NCI-H1436 treated with DMSO at 0.1 percent for 48 hours (cell line): ENCODE data around the gene STRAP.
A peak's percentile ranks its signal among the peaks of the same experiment; 100 is the strongest.

Source experiments
- DNase-seq: peaks from one replicate; lab custom pipeline; 2025; lab: John Stamatoyannopoulos, UW

The STRAP gene, protein sequence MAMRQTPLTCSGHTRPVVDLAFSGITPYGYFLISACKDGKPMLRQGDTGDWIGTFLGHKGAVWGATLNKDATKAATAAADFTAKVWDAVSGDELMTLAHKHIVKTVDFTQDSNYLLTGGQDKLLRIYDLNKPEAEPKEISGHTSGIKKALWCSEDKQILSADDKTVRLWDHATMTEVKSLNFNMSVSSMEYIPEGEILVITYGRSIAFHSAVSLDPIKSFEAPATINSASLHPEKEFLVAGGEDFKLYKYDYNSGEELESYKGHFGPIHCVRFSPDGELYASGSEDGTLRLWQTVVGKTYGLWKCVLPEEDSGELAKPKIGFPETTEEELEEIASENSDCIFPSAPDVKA

DNA sequence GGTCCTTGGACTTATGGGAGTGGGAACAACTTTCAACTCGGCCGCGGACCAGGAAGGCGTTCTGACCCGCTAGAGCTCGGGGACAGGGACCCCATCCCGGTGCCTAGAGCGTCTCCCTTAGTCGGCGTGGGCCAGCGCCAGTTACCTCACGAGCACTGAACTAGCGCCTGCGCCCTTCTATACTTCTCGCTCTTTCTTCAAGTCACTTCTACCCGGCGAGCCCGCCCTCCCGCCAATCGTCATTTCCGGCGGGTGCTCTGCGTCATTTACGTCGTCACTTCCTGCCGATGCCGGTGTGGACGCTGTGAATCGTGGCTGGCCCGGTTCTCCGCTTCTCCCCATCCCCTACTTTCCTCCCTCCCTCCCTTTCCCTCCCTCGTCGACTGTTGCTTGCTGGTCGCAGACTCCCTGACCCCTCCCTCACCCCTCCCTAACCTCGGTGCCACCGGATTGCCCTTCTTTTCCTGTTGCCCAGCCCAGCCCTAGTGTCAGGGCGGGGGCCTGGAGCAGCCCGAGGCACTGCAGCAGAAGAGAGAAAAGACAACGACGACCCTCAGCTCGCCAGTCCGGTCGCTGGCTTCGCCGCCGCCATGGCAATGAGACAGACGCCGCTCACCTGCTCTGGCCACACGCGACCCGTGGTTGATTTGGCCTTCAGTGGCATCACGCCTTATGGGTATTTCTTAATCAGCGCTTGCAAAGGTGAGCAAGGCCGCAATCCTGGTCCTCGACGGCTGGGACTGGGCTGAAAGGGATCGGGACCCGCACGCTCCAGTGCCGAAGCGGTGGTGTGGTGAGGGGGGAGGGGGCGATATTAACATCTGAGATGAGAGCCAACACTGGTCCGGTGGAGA lies at the start of gene STRAP:
Gene STRAP (plus strand): TSS at position 270 of the 854 bp plus-strand sequence. CDS start 321 bp downstream, at position 591.
- peak; percentile 90 for DNase-seq

DNA sequence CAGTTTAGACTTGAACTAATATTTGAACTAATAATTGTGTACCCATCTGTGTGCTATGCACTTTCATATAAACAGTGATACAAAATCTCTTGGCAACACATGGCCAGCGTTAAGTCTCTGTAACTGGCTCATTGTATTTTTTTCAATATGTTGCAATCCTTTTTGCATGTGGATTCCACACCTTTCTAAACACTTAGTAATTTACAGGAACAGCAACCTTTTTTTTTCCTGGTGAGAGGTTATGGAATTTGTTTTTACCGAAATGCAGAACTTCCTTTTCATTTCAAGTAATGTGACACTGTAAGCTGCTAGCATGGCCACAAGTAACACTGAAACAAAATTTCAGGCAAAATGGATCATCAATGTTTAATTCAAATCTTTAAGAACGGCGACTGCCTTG lies 47.6 kb upstream of the STRAP start:
- DNase-seq, result no peak

- DNase-seq, result no peak
These were observed 44.9 kb upstream of the STRAP start for GRCh38 chr12:15837141-15837790.

DNA sequence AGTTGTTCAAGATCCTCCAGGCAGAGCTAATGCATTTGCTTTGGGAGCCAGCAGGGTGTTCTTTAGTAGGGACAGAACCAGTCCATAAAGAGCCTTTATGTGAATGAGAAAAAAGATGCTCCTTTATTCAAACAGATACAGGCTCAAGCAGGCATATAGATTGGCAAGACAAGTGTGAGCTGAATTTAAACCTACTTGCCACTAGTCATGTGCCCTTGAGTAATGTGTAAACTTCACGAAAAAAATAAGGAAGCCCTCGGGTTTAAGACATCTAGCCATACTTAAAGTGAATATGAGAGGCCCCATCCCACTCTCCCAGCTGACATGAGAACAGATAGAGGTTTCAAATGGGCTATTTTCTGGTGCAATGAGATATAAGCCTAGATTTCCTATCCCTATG lies 43.1 kb upstream of the STRAP start:
- no peak for DNase-seq

- no peak for DNase-seq
These were observed 42.5 kb upstream of the STRAP start for GRCh38 chr12:15839682-15840081.

DNA sequence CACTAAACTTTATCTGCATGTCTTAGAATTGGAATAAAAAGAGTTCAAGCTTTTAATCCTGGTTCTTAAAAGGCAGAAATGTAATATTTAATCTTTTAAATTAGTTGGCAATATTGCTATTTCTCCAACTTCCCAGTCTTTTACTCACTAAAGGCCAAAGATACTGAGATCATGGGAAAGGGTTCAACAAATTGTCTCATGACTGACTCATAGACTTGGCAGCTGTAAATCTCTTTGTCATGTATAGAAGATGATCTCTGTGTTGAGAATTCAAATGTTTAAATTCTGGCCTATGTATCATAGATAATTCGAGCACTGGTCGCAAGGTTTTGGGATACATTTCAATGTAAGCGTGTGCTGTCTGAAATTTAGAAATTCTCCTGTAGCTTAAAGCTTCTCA lies 40.1 kb upstream of the STRAP start:
- DNase-seq, result no peak

DNA sequence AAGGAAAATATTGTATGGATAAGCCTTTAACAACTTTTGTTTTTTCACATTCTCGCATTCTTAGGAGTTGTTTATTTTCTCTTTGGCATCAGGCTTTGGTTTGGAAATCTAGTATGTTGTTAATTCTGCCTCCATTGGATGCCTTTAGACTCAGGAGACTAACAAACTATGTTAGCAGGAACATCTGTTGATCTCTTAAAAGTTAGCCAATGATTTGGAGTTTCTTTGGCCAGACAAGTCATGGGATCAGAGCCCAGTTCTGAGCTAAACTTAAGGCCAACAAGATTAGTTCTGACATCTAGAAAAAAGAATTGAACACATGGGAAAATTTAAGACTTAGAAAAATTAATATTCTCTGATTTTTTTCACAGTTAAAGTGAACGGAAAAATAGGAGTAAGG lies 35.3 kb upstream of the STRAP start:
- no peak for DNase-seq

DNA sequence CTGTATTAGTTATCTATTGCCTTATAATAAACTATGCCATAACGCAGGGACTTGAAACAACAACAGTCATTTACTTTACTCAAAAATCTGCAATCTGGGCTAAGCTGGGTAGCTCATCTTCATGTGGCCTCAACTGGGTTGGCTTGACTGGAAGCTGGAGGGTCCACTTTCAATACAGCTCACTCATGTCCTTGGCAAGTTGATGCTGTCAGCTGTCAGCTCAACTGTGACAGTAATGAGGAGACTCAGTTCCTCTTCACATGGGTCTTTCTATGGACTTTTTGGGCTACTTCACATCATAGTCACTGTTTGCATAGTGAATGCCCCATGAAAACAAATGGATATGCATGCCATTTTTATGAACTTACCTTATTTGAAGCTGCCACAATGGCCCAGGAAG lies 33.6 kb upstream of the STRAP start:
- DNase-seq, result no peak

DNA sequence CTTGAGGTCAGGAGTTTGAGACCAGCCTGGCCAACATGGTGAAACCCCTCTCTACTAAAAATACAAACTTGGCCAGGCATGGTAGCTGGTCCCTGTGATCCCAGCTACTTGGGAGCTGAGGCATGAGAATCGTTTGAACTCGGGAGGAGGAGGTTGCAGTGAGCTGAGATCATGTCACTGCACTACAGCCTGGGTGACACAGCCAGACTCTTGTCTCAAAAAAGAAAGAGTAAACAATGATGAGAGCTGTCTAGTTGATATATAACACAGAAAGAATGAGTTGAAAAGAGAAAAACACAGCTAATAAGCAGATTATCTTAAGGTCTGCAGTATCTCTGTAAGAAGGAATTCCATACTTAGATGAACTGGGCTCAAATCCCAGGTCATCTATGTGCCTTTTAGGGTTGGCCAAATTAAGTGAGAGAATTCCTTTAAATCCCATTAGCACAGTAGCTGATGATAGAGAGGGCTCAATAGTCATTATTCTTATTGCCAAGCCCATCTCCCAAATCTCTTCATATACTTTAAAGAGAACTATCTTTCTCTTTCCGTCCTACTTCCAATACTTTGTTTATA lies 31.1 kb upstream of the STRAP start:
- DNase-seq, result no peak

DNA sequence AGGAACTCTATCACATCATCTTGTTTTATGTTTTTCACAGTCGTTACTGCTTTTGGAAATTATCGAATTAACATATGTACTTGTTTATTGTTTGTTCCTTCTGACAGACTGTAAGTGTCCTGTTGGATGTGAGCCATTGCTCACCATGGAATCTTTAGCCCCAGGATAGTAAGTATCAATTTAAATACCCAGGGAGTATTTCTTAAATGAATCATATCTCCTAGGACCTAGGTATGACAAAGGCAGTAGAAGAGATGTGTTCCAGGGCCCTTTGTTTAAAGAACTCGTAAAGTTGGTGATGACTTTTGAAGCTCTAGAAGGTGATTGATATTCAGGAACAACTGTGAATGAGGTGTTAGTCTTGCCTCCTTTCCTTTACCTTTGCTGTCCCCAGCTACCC lies 30.3 kb upstream of the STRAP start:
- DNase-seq, result no peak

- no peak for DNase-seq
These were observed 29.8 kb upstream of the STRAP start for GRCh38 chr12:15852383-15852782.

- DNase-seq, result no peak
These were observed 28.3 kb upstream of the STRAP start for GRCh38 chr12:15853877-15854276.

DNA sequence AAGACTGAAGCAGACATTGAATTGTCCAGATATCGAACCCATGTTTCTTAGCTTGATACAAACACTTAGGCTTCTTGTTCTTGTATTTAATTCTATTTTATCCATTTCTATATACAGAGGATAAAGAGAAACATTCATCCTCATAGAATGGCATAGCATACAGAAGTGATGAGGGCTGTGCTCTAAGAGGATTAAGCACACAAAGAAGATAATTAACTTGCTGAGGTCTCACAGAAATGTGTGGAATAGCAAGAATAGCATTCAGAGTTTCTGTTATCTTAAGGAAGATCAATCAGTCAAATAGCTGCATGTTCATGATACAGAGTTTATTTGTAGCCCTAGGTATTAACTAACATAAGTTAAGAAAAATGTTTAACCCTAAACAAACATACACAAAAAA lies 27.3 kb upstream of the STRAP start:
- no peak for DNase-seq

DNA sequence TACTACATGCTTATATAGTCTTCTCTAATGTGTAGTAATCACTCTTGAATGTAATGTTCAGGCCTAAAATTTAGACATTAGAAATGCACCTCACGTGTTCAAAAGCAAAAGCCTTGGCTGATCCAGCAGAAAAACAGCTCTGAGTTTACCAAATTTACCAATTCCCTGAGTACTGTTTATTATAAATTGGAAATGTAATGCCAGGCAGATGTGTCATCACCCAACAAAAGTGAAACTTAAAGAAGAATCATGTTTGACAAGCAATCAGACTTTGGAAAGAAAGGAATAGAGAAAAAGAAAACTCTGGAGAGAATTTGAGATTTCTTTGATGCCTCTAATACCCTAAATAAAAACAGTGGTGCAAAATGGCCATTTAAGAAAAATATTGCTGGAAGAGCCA lies 26.5 kb upstream of the STRAP start:
- DNase-seq, result no peak

GRCh38 chr12:15856097-15856982 lies 25.8 kb upstream of the STRAP start:
- DNase-seq, result no peak

- no peak for DNase-seq
These were observed 23.8 kb upstream of the STRAP start for GRCh38 chr12:15858353-15858752.

DNA sequence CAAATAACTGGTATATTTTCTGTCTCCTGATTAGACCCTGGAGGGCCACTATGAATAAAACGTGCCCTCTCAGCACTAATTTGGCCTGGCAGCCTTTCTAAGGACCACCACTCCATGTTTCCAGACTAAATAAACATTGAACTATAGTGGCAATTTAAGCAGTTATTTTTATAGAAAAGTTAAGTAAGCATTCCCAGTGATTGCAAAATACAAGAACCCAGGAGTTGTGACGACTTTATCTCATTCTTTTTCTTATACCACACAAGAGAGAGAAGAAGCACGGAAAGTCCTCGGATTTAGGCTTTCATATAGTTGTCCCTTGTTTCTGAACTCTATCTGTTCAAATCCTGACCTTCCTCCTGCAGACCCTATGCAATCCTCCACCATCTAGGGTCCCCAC lies 23.1 kb upstream of the STRAP start:
- no peak for DNase-seq

DNA sequence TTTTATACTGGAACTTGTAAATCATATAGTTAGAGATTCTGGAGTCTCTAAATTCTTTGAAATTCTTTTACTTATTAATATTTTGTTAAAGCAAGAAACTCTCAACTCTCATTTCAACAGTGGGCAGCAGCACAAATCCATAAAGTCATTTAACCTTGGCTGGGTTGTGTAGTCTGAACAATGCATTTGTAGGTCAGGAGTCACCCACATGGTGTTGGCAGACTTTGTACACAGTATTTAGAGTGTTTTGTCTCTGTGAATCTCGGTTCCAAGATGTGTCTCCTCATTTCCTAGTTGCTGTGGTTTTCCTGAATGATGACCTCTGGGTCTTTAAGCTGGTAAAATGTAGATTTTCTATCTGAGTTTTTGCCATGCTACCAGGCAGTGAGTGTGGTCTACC lies 20.8 kb upstream of the STRAP start:
- no peak for DNase-seq

- DNase-seq, result no peak
These were observed 19.3 kb upstream of the STRAP start for GRCh38 chr12:15862840-15863239.

GRCh38 chr12:15863372-15863771 lies 18.8 kb upstream of the STRAP start:
- DNase-seq, result no peak

DNA sequence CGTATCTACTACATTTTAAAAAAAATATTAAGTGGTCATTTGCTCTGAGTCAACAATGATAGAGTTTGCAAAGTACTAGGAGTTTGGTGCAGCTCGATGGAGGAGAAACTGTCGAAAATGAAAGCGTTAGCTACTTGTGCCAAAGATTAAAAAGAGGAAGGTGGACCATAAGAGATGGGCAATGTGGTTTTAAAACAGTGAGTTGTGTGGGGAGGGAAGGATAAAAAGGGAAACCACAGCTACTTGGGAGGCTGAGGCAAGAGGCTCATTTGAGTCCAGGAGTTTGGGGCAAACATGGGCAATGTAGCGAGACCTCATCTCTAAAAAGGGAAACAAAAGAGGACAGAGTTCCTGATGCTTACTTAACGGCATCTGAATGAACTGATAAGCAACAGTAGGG lies 18.2 kb upstream of the STRAP start:
- no peak for DNase-seq

DNA sequence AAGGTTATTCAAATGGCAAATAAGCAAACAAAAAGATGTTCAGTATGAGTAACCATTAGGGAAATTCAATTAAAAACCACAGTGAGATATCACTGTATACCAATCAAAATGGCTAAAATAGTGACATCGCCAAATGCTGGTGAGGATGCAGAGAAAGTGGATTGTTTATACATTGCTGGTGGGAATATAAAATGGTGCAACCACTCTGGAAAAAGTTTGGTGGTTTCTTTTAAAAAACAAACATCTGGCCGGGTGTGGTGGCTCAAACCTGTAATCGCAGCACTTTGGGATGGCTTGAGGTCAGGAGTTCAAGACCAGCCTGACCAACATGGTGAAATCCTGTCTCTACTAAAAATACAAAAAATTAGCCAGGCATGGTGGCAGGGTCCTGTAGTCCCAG lies 14.0 kb upstream of the STRAP start:
- no peak for DNase-seq
